GM12878 (cell line): ENCODE results near the gene ANKRD23.

Experiments used
- TCF7 ChIP-seq: IDR thresholded peaks from 2 replicates; pipeline ENCODE4 v1.6.1; 2014; ENCODE audit warnings: antibody characterized with exemption, borderline replicate concordance
- ZNF217 ChIP-seq: fragments of 450-650 bp; IDR thresholded peaks from 2 replicates; pipeline ENCODE4 v1.6.1; 2017; ENCODE audit warnings: antibody characterized with exemption, mild to moderate bottlenecking
- TF ChIP-seq, protein P1 (sequence below): fragments of 450-650 bp; IDR thresholded peaks from 2 replicates; pipeline ENCODE4 v1.6.1; 2017; ENCODE audit warnings: antibody characterized with exemption, mild to moderate bottlenecking, moderate library complexity
- TF ChIP-seq, protein P2 (sequence below): IDR thresholded peaks from 2 replicates; pipeline ENCODE4 v1.6.1; 2012; ENCODE audit warnings: mild to moderate bottlenecking, low read depth, low read length

DNA sequence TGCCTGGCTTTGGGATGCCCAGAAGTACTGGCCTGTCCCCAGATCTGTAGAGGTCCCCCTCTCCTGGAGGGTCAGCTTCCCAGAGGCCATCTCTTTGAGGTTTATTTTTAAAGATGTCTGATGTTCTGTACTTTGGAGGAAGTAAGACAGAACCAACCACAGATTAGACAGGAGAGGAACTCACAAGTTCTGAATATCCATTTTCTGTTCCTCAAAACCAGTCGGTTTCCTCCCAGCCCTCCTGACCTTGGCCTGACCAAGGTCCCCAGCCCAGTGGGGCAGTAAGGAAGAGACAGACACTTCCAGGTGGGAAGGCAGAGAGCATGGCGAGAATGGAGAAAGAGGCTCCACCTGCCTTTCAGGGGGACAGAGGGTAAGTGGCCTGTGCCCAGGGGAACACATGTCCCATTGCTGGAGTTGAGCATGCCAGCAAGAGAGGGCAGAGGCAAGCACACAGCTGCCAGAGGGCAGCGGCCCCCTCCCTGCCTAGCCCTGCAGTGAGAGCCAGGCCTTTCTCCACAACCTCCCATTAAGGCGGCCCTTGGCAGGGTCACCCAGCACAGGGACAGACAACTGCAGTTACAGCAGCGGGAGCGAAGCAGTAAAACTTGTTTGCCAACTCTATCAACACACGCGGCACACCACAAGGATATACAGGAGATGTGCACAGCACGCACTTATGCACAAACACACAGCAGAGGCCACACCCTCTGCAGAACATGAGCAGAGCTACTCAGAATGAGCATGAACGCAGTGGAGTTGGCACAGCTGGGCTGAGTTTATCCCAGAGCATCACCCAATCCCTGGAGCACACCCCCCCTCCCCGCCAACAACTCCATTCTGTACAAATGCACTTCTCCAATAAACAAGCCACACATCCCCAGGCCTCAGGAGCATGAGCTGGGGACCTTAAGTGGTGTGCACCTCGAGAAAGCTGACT is 44.5 kb upstream of the ANKRD23 start:
- TF ChIP-seq TCF7 (no peak), ZNF217 (no peak)
- TF ChIP-seq, protein P1, sequence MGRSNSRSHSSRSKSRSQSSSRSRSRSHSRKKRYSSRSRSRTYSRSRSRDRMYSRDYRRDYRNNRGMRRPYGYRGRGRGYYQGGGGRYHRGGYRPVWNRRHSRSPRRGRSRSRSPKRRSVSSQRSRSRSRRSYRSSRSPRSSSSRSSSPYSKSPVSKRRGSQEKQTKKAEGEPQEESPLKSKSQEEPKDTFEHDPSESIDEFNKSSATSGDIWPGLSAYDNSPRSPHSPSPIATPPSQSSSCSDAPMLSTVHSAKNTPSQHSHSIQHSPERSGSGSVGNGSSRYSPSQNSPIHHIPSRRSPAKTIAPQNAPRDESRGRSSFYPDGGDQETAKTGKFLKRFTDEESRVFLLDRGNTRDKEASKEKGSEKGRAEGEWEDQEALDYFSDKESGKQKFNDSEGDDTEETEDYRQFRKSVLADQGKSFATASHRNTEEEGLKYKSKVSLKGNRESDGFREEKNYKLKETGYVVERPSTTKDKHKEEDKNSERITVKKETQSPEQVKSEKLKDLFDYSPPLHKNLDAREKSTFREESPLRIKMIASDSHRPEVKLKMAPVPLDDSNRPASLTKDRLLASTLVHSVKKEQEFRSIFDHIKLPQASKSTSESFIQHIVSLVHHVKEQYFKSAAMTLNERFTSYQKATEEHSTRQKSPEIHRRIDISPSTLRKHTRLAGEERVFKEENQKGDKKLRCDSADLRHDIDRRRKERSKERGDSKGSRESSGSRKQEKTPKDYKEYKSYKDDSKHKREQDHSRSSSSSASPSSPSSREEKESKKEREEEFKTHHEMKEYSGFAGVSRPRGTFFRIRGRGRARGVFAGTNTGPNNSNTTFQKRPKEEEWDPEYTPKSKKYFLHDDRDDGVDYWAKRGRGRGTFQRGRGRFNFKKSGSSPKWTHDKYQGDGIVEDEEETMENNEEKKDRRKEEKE: no peak
- TF ChIP-seq, protein P2, sequence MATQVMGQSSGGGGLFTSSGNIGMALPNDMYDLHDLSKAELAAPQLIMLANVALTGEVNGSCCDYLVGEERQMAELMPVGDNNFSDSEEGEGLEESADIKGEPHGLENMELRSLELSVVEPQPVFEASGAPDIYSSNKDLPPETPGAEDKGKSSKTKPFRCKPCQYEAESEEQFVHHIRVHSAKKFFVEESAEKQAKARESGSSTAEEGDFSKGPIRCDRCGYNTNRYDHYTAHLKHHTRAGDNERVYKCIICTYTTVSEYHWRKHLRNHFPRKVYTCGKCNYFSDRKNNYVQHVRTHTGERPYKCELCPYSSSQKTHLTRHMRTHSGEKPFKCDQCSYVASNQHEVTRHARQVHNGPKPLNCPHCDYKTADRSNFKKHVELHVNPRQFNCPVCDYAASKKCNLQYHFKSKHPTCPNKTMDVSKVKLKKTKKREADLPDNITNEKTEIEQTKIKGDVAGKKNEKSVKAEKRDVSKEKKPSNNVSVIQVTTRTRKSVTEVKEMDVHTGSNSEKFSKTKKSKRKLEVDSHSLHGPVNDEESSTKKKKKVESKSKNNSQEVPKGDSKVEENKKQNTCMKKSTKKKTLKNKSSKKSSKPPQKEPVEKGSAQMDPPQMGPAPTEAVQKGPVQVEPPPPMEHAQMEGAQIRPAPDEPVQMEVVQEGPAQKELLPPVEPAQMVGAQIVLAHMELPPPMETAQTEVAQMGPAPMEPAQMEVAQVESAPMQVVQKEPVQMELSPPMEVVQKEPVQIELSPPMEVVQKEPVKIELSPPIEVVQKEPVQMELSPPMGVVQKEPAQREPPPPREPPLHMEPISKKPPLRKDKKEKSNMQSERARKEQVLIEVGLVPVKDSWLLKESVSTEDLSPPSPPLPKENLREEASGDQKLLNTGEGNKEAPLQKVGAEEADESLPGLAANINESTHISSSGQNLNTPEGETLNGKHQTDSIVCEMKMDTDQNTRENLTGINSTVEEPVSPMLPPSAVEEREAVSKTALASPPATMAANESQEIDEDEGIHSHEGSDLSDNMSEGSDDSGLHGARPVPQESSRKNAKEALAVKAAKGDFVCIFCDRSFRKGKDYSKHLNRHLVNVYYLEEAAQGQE: no peak
